GM21367 (cell line): ENCODE measurements around the gene TEX53.

Experiments
- ATAC-seq: cut with Tn5 transposase; IDR thresholded peaks from one replicate; pipeline ENCODE4 v1.9.1; 2021; ENCODE audit not compliant: unreplicated experiment

TEX53 gene

DNA sequence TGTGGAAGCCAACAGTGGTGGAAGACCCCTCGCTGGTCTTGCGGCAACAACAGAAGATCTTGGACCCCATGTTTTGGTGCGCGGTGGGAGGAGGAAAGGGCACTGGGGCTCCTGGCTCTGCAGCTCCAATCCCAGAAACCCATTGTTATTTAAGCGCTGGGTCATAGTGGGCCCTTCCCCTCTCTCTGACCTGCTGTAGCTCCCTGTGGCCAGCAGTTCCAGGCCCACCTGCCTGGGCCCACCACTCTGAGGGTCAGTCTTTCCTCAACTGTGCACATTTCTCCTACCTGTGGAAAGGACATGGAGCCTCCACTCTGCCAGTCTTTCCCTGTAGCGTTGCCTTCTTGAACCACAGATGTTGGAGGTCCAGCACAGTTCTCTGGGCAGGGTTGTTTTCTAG lies at the start of gene TEX53:
TEX53 (minus strand) TSS at position 101 of the 400 bp plus-strand sequence; CDS start at position 70, 31 bp downstream.
- ATAC-seq = no peak

DNA sequence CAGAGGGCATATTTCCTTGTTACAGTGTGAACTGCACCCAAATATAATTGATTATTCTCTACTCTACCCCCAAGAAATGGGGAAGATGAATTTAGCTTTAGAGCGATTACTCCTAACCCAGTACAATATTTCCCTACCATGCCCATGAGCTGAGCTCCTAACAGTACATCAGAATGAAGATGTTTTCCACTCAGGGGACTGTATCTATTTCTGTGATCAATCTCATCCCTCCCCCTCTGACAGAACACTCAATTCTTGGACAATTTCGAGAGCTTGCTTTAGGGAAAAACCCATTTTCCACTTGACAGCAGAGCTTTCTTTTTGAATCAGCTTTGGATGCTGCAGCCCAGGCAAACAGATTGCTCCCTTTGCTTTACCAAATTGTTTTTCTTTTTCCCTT lies 49.1 kb upstream of the TEX53 start:
- no peak for ATAC-seq

DNA sequence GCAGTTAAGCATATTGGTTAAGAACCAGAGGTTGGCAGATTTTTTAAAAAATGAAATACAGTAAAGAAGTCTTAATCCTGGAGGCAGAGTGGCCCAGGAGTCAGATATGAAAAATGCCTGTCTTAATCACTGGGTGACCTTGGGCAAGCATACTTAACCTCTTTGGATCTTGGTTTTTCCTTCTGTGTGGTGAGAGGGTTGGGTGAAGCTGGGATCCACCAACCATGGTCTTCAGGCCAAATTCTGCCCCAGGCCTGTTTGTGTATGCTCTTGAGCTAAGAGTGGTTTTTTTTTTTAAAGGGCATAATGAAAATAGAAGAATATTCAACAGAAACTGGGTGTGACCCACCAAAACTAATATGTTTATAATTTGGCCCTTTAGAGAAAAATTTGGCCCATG lies 44.4 kb upstream of the TEX53 start:
- no peak for ATAC-seq

DNA sequence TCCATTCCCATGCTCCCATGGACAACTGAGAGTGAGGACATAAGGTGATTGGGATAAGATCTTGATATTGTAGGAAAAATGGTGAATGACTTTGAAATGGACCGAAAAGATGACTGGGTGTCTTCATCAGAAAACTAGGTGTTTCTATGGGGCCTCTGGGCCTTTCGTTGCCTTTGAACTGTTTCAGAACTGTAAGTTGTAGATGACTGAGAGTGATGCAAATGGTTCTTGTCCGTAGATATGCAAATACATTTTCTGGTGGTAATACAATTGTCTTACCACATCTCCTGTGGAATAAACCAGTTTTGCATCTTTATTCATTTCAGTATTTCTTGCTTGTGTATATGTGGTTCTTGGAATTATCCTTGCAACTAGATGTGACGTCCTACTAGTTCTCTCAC lies 40.3 kb upstream of the TEX53 start:
- ATAC-seq = peak; percentile 47

DNA sequence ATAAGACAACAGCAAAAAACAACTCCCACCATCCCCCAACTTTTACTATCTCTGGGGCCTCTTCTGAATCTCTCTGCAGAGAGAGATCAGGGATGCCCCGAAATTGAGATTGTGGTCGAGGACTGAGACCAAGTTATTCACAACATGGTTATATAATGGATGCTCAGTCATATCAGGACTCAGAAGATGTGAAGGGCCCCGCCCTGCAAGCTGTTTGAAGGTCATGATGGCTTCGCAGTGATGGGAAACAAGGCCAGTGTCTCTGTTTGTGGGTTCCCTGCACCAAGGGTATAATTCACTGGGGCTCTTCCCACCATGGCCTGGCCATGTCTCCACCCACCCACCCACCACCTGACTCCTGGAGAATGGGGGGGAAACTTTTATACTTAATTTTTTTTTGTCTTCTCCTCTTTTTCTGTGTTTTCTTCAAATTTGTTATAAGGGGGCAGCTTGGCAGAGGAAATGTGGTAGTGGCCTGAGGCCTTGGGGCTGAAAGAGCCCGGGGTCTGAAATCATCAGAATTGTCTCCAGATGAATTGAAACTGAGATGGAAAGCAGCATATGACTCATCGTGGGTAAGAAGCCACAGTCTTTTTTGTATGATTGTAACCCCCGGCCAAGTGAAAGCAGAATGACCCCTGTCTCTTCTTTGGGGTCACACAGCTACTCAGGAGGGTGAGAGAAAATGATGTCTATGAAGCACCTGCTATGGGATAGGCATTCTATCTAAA lies 39.4 kb upstream of the TEX53 start:
- ATAC-seq = peak; percentile 58

- no peak for ATAC-seq
Observed at GRCh38 chr9:114695948-114696347, 38.3 kb upstream of the TEX53 start.

DNA sequence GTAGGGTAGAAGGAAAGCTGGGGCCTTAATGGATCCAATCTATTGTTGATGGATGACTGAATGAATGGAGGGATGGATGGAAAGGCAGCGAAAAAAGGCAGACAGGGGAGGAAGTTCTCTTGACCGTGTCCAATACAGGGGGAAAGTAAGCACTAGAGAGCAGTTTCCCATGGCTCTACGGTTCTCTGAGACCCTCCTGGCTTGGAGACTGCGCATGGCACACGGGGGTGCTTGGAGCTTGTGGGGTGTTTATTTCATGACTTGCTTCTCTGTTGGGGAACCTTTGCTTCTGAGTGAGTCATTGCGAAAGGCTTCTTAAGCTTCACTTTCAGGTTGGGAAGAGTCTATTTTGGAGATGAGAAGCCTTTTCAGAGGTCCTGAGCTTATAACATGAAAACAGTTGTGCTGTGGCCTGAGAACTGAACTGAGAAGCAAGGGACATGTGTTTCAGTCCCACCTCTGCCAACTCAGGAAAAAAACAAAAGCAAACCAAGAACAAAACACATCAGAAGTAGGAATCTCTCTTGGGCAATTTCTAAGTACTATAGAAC lies 37.2 kb upstream of the TEX53 start:
- ATAC-seq = peak; percentile 40

DNA sequence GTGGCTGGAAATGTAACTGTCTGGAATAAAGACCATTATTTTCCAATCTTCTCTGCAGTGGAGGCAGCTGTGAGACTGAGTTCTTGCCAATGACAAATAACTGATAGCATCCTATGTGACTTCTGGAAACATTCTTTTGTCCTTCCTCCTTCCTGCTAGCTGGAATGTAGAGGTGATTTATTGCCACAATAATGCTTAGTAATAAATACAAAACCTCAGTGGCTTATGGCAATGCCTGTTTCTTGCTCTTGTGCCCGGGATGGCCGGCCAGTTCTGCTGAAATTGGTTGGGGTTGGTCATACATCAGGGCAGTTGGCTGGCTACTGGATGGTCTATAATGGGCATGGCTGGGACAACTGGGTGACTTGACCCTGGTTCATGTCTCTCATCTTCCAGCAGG lies 36.5 kb upstream of the TEX53 start:
- ATAC-seq = no peak

DNA sequence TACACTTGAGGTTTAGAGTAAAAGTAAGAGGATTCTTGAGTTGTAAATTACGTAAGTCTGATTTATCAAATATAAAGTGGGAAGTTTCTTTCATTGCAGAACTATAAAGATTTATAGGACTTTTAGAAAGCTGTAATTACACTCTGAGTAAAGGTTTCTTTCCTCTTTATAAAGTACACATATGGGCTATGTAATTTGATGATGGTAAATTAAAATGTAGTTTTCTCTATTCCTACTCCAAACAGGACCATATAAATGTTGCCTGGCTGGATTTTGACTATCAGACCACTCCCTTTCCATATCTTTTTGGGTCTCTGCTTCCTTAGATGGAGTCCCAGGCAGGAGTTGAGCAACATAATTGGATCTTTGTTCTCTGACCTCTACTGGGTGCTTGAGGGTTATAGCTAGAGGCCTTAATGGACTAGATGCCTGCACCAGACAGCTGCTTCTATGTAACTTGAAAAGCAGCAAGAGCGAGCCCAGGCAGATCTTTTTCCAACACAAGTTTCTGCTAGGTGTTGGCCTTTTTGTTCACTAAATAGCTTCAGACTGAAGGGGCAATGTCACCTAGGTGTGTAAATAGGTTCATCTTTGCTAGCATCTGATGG lies 35.7 kb upstream of the TEX53 start:
- ATAC-seq = no peak

GRCh38 chr9:114691956-114692295 lies 34.3 kb upstream of the TEX53 start:
- ATAC-seq = no peak

- ATAC-seq = peak; percentile 46
Observed at GRCh38 chr9:114691046-114691955, 33.7 kb upstream of the TEX53 start.

GRCh38 chr9:114690308-114690707 lies 32.7 kb upstream of the TEX53 start:
- no peak for ATAC-seq

DNA sequence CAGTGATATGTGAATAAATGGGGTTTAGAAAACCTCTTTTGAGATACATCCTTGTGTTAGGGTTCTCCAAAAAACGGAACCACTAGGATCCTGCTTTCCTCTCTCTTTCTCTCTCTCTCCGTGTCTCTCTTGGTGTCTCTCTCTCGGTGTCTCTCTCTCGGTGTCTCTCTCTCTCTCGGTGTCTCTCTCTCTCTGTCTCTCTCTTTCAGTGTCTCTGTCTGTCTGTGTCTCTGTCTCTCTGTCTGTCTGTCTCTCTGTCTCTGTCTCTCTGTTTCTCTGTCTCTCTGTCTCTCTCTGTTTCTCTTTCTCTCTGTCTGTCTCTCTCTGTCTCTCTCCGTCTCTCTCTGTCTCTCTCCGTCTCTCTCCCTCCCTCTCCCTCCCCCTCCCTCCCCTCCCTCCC lies 32.2 kb upstream of the TEX53 start:
- no peak for ATAC-seq

GRCh38 chr9:114688909-114689610 lies 31.5 kb upstream of the TEX53 start:
- ATAC-seq = no peak

- no peak for ATAC-seq
Observed at GRCh38 chr9:114688379-114688778, 30.8 kb upstream of the TEX53 start.

GRCh38 chr9:114687034-114687433 lies 29.4 kb upstream of the TEX53 start:
- no peak for ATAC-seq

DNA sequence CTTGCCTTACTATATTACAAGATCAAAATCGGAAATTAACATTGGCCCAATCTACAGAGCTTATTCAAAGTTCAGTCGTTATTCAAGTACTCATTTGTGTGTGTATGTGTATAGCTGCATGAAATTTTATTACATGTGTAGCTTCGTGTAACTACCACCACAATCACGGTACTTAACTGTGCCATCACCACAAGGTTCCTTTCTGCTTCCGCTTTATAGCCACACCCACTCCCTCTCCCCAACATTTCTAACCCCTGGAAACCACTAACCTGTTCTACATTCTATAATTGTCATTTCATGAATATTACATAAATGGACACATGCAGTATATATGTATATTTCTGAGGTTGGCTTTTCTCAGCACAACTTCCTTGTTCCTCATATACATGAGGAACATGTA lies 28.3 kb upstream of the TEX53 start:
- ATAC-seq = no peak

- no peak for ATAC-seq
Observed at GRCh38 chr9:114684036-114684435, 26.4 kb upstream of the TEX53 start.

DNA sequence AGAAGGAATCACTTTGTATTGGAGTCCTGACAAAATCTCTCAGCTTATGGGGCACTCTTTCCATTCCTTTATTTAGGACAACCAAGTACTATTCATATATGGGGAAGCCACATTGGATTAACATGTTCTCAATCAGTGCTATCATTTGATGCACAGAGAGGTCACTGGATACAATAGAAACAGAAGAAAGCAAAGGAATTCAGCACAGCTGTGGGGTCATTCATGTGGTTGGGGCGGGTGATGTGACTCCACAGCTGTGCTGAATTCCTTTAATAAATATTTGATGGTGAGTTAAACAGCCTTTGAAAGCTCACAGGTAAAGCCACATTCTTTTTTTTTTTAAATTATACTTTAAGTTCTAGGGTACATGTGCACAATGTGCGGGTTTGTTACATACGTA lies 25.2 kb upstream of the TEX53 start:
- ATAC-seq = no peak

DNA sequence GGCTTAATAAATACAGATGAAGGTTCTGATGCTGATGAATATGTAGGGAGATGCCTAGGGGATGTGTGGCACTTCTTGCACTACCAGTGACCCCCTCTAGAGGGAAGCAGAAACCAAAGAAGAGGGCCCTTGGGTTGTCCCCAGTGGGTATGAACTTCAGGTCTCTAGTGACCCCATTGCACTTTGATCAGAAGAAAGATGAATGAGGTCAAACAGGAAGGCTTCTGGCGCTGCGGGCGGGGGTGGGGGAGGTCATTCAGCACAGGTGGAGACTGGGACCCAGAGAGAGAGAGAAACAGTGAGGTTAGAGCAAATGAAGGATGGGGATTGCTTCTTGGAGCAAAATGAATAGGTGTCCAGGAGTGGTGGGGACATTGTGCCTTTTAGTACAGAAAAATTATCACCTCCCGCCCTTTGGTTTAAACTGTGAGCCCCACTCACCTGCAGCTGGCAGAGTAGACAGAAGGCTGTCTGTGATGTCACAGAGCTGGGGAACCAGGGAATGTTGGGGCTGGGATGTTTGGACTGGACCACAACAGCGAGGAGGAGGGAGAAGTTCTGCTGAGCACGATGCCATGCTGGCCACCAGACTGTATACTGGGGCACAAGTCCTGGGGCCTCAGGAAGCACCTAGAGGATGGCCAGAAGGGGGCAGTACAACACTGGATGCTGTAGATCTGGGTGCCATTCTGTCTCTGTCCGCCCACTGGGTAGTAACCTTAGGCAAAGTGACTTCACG lies 24.2 kb upstream of the TEX53 start, which contains the start of gene TEX48:
TEX48 (minus strand) TSS at position 599 of the 739 bp plus-strand sequence. CDS start 10,469 bp downstream, outside the sequence.
- ATAC-seq = peak; percentile 85
